C4-2B (cell line): ENCODE data around the gene ALDH18A1.

Experiments
- CTCF ChIP-seq: fragments of 450-650 bp; conservative IDR thresholded peaks from 2 replicates; pipeline ENCODE4 v1.5.1; 2017; ENCODE audit warnings: mild to moderate bottlenecking
- ZFX ChIP-seq: fragments of 450-650 bp; IDR thresholded peaks from 2 replicates; pipeline ENCODE4 v1.6.1; 2017

GRCh38 chr10:95565336-95565735 is 91.2 kb downstream of the ALDH18A1 start:
- TF ChIP-seq CTCF, result no peak
- TF ChIP-seq ZFX, result no peak
